NCI-H524 (cell line): Measurements from ENCODE around the gene HAUS7.
A peak's percentile ranks its signal among the peaks of the same experiment; 100 is the strongest.

Source experiments
- DNase-seq, 2 experiments: peaks; one replicate each; lab custom pipeline; 2025; lab: John Stamatoyannopoulos, UW

The HAUS7 gene

GRCh38 chrX:153439977-153440376 is 30.4 kb downstream of the HAUS7 start:
- DNase-seq, result no peak

GRCh38 chrX:153438532-153438931 is 31.8 kb downstream of the HAUS7 start:
- peak; percentile 6 to 61 for DNase-seq

- DNase-seq, result no peak
These were observed 34.5 kb downstream of the HAUS7 start for GRCh38 chrX:153435845-153436244.

GRCh38 chrX:153434801-153435200 is 35.6 kb downstream of the HAUS7 start:
- DNase-seq, result no peak

- no peak for DNase-seq
These were observed 36.5 kb downstream of the HAUS7 start for GRCh38 chrX:153433781-153434285.

- no peak for DNase-seq
These were observed 37.2 kb downstream of the HAUS7 start for GRCh38 chrX:153433161-153433680.

GRCh38 chrX:153430796-153431195 is 39.6 kb downstream of the HAUS7 start:
- no peak for DNase-seq

- no peak for DNase-seq
These were observed 44.2 kb downstream of the HAUS7 start for GRCh38 chrX:153426204-153426603.

- DNase-seq, result no peak
These were observed 46.7 kb downstream of the HAUS7 start for GRCh38 chrX:153423652-153424051.

- no peak for DNase-seq
These were observed 48.5 kb downstream of the HAUS7 start for GRCh38 chrX:153421856-153422255.

GRCh38 chrX:153420851-153421599 is 49.4 kb downstream of the HAUS7 start:
- DNase-seq, result no peak

- no peak for DNase-seq
These were observed 52.7 kb downstream of the HAUS7 start for GRCh38 chrX:153417637-153418036.

GRCh38 chrX:153416781-153417450 is 53.5 kb downstream of the HAUS7 start:
- peak; percentile 60 to 92 for DNase-seq

- DNase-seq, result no peak
These were observed 55.4 kb downstream of the HAUS7 start for GRCh38 chrX:153414856-153415510.

- no peak for DNase-seq
These were observed 56.6 kb downstream of the HAUS7 start for GRCh38 chrX:153413731-153414130.

GRCh38 chrX:153412746-153413720 is 57.3 kb downstream of the HAUS7 start:
- peak in 1 of 2 experiments; percentile 4 for DNase-seq

GRCh38 chrX:153411988-153412574 is 58.3 kb downstream of the HAUS7 start:
- no peak for DNase-seq

- DNase-seq, result peak in 1 of 2 experiments; percentile 29
These were observed 59.0 kb downstream of the HAUS7 start, which contains the start of gene ZFP92 for GRCh38 chrX:153411255-153411987. Gene ZFP92, plus strand, starts transcription at chrX:153411472. Its CDS starts 6,851 bp downstream, at chrX:153418323.

- DNase-seq, result no peak
These were observed 59.5 kb downstream of the HAUS7 start for GRCh38 chrX:153410888-153411254.

- no peak for DNase-seq
These were observed 60.0 kb downstream of the HAUS7 start for GRCh38 chrX:153410373-153410772.
